CD4-positive, alpha-beta T cell treated with Interferon gamma for 1 hour (primary cell): Measurements from ENCODE around the gene ATP6V1D.
"Not testable (repeated sequence)": the region's sequence is repeated elsewhere in the genome, so short reads cannot be mapped to it uniquely, and the experiment has no call there.

ENCODE experiments used
- DNase-seq: peaks from one replicate; pipeline ENCODE4 v3.0.0-alpha.2; 2020

Gene ATP6V1D

DNA sequence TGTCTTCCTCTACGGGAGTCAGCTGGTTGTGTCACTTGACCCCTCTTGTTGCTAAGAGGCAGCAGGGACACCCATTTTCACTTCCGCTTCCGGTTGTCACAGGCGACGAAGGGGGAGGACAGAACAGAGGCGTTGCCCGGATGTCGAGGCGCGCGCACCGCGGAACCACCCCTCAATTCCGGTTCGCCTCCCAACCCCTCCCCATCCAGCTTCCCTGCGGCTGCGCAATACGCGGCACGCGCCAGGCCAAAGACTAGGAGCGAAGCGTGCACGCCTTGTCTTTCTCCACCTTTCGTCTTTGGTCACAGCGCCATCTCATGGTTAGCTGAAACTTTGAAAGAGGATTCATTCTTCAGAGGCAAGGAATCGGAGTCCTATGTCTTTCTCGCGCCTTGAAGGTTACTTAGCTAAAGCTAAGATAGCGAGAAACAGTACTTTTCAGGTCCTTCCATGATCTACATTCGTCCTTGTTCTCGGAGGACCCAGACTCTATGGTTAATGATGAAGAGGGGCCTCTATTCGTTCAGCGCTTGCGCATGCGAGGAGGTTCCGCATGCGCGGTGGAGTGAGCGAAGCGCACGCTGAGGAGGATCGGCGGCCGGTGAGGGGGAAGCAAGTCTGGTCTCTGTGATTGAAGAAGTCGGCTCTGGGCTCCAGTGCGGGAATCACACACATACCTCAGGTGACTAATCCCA, at the start of gene ATP6V1D, which contains the start of gene EIF2S1:
Gene ATP6V1D (minus strand): TSS at position 30 of the 695 bp plus-strand sequence. CDS start 106 bp downstream, outside the sequence.
Gene EIF2S1 (plus strand): TSS at position 554 of the 695 bp plus-strand sequence. CDS start 4,440 bp downstream, outside the sequence.
- DNase-seq, result peak; percentile 99

GRCh38 chr14:67408122-67408801, 48.7 kb upstream of the ATP6V1D start:
- not testable (repeated sequence) for DNase-seq

DNA sequence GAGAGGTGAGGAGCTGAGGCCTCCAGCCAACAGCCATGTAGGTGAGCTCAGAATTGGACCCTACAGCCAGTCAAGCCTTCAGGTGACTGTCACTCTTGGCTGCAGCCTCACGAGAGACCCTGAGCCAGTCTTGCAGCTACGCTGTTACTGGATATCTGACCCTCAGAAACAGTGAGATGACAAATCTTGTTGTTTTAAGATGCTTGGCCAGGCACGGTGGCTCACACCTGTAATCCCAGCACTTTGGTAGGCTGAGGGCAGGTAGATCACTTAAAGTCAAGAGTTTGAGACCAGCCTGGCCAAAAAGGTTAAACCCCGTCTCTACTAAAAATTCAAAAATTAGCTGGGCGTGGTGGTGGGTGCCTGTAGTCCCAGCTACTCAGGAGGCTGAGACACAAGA, 46.2 kb upstream of the ATP6V1D start:
- no peak for DNase-seq

- DNase-seq, result no peak
These were observed 40.8 kb upstream of the ATP6V1D start for GRCh38 chr14:67400434-67400833.

GRCh38 chr14:67397536-67397935, 37.9 kb upstream of the ATP6V1D start:
- no peak for DNase-seq

- DNase-seq, result no peak
These were observed 36.9 kb upstream of the ATP6V1D start for GRCh38 chr14:67396381-67396970.

- DNase-seq, result no peak
These were observed 36.2 kb upstream of the ATP6V1D start for GRCh38 chr14:67395876-67396189.

DNA sequence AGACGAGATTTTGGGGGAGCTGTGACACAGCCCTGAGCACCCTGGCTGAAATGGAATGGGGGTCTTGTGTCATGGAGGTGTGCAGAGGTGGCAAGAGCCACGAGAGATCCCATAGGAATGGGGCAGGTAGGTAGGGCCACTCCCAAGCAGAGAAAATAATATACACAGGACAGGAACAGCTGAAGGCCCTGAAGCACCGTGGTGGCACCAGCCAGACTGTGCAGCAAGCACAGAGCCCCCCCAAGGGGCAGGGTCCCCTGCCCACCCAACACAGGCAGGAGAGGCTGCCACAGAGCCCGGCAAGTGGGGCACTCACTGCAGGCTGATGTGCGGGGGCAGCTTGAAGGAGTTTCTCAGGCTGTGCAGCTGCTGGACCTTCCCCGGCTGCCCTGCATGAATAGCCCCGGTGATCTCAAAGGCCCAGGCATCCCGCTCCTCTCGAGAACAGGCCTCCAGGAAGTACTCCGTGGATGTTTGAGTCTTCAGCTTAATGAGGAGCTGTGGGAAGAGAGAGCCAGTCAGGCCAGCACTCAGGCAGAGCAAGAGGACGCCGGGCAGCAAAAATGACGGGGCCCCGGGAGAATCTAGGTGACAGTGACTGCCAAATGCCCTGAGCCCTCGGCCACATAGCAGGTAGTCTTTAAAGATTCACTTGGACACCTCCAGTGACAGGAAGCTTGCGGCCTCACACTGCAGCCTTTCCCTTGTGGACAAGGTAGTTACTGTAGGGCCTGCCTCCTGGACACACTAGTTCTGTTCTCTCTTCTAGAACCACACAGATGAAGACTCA, 35.7 kb upstream of the ATP6V1D start:
- DNase-seq, result no peak

GRCh38 chr14:67393689-67394088, 34.1 kb upstream of the ATP6V1D start:
- no peak for DNase-seq

DNA sequence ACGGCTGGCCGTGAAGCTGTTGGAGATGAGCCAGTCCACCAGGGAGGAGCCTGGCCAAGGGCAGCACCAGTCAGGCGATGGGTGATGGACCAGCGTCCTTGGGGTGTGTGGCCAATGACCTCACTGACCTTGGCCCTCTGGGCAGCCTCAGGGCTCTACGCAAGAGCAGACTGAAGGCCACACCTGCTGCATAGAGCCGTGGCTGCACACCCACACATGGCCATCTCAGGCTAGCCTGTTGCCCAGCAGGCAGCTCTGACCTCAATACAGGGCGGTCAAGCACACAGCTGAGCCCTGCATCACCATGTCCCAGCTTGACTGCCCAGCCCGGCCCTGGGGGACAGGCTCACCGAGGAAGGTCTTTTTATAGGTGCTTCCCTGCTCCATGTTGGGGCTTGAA, 33.2 kb upstream of the ATP6V1D start:
- no peak for DNase-seq

GRCh38 chr14:67392123-67392522, 32.5 kb upstream of the ATP6V1D start:
- no peak for DNase-seq

DNA sequence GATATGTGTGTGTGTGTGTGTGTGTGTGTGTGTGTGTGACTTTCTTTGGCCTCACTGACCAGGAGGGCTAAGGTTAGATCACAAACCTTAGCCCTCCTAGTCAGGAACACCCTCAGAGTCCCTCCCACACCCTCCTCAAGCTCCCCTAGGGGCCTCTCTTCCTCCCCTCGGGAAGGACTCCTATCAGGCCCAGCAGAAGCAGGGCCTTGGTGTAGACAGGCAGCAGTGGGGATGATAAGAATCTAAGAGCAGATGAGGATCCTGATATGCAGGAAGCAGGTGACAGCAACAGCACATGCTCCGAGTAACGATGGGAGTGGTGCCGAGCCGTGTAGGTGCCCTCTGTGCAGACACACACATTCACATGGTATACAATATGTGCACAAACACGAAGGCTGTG, 31.7 kb upstream of the ATP6V1D start:
- no peak for DNase-seq

DNA sequence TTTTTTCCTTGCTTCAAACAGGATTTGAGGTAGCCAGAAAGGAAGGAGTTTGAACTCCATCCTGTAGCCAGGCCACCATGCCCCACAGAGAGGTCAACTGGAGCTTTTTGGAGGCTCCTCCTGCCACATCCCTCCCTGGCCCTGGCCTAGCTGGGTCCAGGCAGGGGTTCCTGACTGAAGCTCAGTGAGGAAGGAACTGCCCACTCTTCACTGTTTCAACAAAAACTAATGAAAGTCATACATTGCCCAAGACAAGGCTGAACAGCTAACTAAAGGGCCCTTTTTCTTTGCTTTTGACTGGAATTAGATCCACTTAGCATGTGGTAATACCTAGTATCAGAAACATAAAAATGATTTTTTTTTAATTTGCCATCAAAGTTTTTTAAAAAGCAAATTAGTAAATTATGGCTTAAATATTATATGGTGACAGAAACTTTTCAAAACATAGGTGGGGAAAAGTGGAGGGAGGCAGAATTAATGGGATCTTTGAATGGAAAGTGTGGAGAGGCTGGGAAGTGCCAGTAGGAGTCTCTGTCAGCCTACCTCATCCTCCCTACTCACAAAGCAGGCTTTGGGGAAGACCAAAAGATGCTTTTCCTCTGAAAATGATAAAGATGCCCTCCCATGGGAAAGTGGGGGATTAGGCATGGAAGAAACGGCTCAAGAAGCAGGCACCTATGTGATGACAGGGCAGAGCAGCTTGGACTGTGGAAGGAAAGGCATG, 30.4 kb upstream of the ATP6V1D start:
- no peak for DNase-seq

DNA sequence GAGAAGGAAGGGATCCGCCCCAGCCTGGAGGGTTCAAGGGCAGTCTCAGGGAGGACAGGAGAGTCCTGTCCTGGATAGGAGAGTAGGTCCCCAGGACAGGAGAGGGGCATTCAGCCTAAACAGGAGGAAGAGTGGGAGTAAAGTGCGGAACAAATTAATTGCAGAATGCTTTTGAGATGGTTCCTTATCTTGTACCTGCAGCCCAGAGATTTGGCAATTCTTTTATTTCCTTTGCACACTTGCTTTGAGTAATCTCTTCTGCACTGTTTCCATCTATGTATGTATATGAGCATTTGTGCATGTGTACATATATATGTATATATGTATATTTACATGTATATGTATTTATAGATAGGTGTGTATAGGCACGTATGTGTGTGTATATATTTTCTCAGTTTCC, 29.7 kb upstream of the ATP6V1D start:
- no peak for DNase-seq

GRCh38 chr14:67387195-67387594, 27.6 kb upstream of the ATP6V1D start:
- DNase-seq, result no peak

DNA sequence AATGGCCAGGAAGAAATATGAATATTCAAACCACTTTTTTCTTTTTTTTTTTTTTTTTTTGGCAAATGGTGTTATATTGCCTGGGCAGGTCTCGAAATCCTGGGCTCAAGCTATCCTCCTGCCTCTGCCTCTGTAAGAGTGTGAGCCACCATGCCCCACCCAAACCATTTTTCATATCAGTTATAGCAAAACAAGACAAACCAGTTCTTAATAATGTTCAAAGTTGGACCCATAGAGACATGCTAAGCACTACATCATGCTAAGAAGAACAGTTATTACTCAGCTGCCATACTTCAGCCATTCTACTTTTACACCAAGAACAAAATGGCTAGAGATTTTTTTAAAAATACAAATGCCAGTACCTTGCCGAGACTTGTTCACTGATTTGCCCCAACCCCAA, 26.0 kb upstream of the ATP6V1D start:
- DNase-seq, result no peak

GRCh38 chr14:67385120-67385519, 25.5 kb upstream of the ATP6V1D start:
- no peak for DNase-seq

- no peak for DNase-seq
These were observed 18.3 kb upstream of the ATP6V1D start for GRCh38 chr14:67377916-67378315.

GRCh38 chr14:67373347-67373746, 13.7 kb upstream of the ATP6V1D start:
- DNase-seq, result no peak

GRCh38 chr14:67372833-67373232, 13.2 kb upstream of the ATP6V1D start:
- no peak for DNase-seq

GRCh38 chr14:67371247-67372148, 11.9 kb upstream of the ATP6V1D start:
- DNase-seq, result no peak

DNA sequence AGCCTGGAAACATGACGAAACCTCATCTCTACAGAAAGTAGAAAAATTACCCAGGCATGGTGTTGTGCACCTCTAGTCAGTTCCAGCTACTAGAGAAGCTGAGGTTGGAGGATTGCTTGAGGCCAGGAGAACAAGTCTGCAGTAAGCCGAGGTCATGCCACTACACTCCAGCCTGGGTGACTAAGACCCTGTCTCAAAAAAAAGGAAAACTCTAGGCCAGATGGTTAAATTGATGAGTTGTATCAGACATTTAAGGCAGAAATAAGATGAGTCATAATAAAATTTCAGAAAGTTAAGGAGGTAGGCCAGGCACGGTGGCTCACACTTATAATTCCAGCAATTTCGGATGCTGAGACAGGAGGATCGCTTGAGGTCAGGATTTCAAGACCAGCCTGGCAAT, 11.2 kb upstream of the ATP6V1D start:
- no peak for DNase-seq
